Suprapubic skin (tissue), 4 donors: ENCODE measurements around the gene LRRN3. TPM values are rescaled to one million over a fixed set of nuclear protein-coding genes. Genes with fewer than 3 reads are reported as not detected.
"Not testable (repeated sequence)": the region's sequence is repeated elsewhere in the genome, so short reads cannot be mapped to it uniquely, and the experiment has no call there.

ENCODE experiments used
- DNase-seq, 2 donors: peaks; one replicate each; pipeline ENCODE4 v3.0.0-alpha.2; 2019; ENCODE audit warnings: low spot score in 2 of 2
- H3K27ac ChIP-seq: fragments of 200-600 bp; sonication (generic); one replicate; pipeline ENCODE4 v1.5.1; 2019
- H3K27me3 ChIP-seq: fragments of 200-600 bp; sonication (generic); one replicate; pipeline ENCODE4 v1.5.1; 2019
- H3K36me3 ChIP-seq: fragments of 200-600 bp; sonication (generic); one replicate; pipeline ENCODE4 v1.5.1; 2019
- H3K4me1 ChIP-seq: fragments of 200-600 bp; sonication (generic); one replicate; pipeline ENCODE4 v1.5.1; 2019
- H3K4me3 ChIP-seq: fragments of 200-600 bp; sonication (generic); one replicate; pipeline ENCODE4 v1.5.1; 2019; ENCODE audit warnings: mild to moderate bottlenecking
- H3K9me3 ChIP-seq: fragments of 200-600 bp; sonication (generic); one replicate; pipeline ENCODE4 v1.5.1; 2019
- EP300 ChIP-seq: sonication (generic); formaldehyde crosslinking; IDR thresholded peaks from one replicate; pipeline ENCODE4 v1.6.1; 2017; ENCODE audit warnings: antibody characterized with exemption
- POLR2A ChIP-seq, 2 donors: fragments of 450-650 bp; IDR thresholded peaks; one replicate each; pipeline ENCODE4 v1.6.1; 2017; ENCODE audit warnings: antibody characterized with exemption in 2 of 2, mild to moderate bottlenecking in 2 of 2, moderate library complexity in 2 of 2
- POLR2AphosphoS5 ChIP-seq, 3 donors: sonication (generic); formaldehyde crosslinking; IDR thresholded peaks; one replicate each; pipeline ENCODE4 v1.6.1; 2017; ENCODE audit warnings: antibody characterized with exemption in 3 of 3
- WGBS: methylation state at CpG from one replicate; pipeline ENCODE4 v1.1.5; 2018; 5-methylcytosine and 5-hydroxymethylcytosine counted together
- total RNA-seq, 4 donors: library from RNA; depleted of rRNA; stranded (reverse); fragments of >200 nt; gene quantifications; one replicate each; pipeline ENCODE4 v1.1.0, GENCODE V29; 2016
- TF ChIP-seq, protein P1 (sequence below), 2 donors: fragments of 200-600 bp in 1 of 2; fragments of 450-650 bp in 1 of 2; sonication (generic) in 1 of 2; IDR thresholded peaks; one replicate each; pipeline ENCODE4 v1.5.1; 2016 to 2019; ENCODE audit warnings: antibody characterized with exemption in 2 of 2, mild to moderate bottlenecking in 1 of 2, moderate library complexity in 1 of 2

Gene LRRN3
- total RNA-seq, 4 donors from 2014 or later, result 0.30 to 1.8 (median 0.51) TPM; not detected in 1

DNA sequence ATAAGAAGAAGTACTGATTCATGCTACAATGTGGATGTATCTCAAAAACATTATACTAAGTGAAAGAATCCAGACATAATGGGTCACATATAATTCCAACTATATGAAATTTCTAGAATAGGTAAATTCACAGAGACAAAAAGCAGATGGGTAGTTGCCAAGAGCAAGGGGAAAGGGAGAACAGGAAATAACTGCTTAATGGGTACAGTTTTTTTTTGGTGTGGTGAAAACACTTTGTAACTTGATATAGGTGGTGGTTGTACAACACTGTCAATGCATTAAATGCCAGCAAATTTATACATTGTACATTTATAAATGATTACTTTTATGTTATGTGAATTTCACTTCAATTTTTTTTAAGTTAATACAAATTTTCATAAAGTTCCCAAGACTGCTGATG is 19.4 kb upstream of the LRRN3 start:
- H3K9me3 ChIP-seq, result no peaks in the 10 kb centered on the region
- no peak for DNase-seq

DNA sequence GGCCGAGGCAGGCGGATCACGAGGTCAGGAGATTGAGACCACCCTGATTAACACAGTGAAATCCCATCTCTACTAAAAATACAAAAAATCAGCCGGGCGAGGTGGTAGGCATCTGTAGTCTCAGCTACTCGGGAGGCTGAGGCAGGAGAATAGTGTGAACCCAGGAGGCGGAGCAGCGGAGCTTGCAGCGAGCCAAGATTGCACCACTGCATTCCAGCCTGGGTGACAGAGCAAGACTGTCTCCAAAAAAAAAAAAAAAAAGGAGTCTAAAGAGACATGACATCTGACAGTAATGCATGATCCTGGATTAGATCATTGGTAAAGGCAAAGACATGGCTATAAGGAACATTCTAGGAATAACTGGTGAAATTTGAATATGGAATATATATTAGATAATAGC is 18.3 kb upstream of the LRRN3 start:
- H3K36me3 ChIP-seq, DNase-seq, H3K27me3 ChIP-seq, H3K27ac ChIP-seq, H3K4me3 ChIP-seq, H3K4me1 ChIP-seq, H3K9me3 ChIP-seq: not testable (repeated sequence)
- 90% methylated on average over 9 of the region's 9 CpGs for WGBS

More for the DNA sequence above, 19.4 kb upstream of the LRRN3 start:
- Histone ChIP-seq H3K27me3 (no peaks in the 10 kb centered on the region), H3K4me3 (no peak overlapping the region), H3K4me1 (peaks cover 9% of the 10 kb centered on the region), H3K36me3 (no peaks in the 10 kb centered on the region), H3K27ac (no peak overlapping the region)
- TF ChIP-seq, protein P1, sequence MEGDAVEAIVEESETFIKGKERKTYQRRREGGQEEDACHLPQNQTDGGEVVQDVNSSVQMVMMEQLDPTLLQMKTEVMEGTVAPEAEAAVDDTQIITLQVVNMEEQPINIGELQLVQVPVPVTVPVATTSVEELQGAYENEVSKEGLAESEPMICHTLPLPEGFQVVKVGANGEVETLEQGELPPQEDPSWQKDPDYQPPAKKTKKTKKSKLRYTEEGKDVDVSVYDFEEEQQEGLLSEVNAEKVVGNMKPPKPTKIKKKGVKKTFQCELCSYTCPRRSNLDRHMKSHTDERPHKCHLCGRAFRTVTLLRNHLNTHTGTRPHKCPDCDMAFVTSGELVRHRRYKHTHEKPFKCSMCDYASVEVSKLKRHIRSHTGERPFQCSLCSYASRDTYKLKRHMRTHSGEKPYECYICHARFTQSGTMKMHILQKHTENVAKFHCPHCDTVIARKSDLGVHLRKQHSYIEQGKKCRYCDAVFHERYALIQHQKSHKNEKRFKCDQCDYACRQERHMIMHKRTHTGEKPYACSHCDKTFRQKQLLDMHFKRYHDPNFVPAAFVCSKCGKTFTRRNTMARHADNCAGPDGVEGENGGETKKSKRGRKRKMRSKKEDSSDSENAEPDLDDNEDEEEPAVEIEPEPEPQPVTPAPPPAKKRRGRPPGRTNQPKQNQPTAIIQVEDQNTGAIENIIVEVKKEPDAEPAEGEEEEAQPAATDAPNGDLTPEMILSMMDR (IDR thresholded peaks at IDR 0.05), result no peak
- no peak for TF ChIP-seq POLR2A (IDR thresholded peaks at IDR 0.05)
- TF ChIP-seq EP300, result no peak
- TF ChIP-seq POLR2AphosphoS5 (IDR thresholded peaks at IDR 0.05), result no peak

DNA sequence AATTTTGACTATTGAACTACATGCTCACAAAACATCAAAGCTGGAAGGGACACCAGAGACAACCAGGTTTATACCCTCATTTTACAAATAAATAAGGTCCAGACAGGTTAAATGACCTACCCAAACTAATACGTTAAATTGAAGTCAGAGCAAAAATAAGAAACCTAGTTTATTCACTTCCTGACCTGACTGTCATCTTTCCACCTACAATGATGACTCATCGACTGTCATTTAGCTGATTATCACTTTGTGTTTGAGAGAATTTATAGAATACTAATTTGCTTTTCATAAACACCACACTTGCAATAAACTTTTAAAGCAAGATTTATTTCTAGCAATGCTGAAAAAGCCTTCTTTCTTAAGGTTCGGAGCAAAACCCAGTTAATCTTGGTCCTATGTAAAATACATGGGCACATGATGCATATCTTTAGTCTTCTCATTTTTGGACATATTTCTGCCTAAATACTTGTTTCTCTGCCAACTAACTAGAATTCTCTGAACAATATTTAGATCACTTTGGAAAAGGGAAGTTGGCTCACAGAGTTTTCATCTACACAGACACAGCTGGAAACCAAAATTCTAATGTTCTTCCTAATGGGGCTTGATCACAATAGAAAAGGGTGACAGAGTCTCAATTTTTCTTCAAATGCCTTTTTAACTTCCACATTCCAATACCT is 16.7 kb upstream of the LRRN3 start:
- DNase-seq, result no peak
- TF ChIP-seq POLR2A (IDR thresholded peaks at IDR 0.05) (no peak), POLR2AphosphoS5 (IDR thresholded peaks at IDR 0.05) (no peak), EP300 (no peak)
- TF ChIP-seq, protein P1 (IDR thresholded peaks at IDR 0.05), result no peak
- Histone ChIP-seq H3K27ac (no peak overlapping the region), H3K4me1 (peaks cover 9% of the 10 kb centered on the region), H3K36me3 (no peaks in the 10 kb centered on the region), H3K27me3 (no peaks in the 10 kb centered on the region), H3K9me3 (no peaks in the 10 kb centered on the region), H3K4me3 (no peak overlapping the region)
- WGBS, result 34% methylated on average over 3 of the region's 3 CpGs

DNA sequence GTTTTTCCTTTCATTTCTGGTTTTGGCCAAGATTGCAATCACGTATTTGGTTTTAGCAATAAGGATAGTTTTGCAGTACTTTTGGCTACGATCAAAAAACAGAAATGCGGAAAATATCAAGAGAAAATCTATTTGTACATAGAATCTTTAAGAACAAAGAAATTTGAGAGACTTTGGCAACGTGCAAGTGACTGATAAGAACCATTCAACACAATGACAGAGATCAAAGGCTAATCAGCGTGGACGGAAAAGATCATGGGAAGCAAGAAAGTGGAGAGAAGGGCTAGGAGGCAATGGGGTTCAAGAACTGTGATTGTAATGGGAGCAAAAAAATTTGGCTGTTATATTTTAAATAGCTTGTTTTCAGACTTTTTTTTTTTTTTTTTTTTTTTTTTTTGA is 16.2 kb upstream of the LRRN3 start:
- DNase-seq, result no peak
- Histone ChIP-seq H3K36me3 (no peaks in the 10 kb centered on the region), H3K9me3 (no peaks in the 10 kb centered on the region), H3K4me3 (no peak overlapping the region), H3K27ac (no peak overlapping the region), H3K27me3 (no peaks in the 10 kb centered on the region), H3K4me1 (peaks cover 9% of the 10 kb centered on the region)
- no peak for TF ChIP-seq EP300
- TF ChIP-seq, protein P1 (IDR thresholded peaks at IDR 0.05), result no peak
- no peak for TF ChIP-seq POLR2A (IDR thresholded peaks at IDR 0.05)
- TF ChIP-seq POLR2AphosphoS5 (IDR thresholded peaks at IDR 0.05), result no peak
- WGBS, result 61% methylated on average over 6 of the region's 6 CpGs

DNA sequence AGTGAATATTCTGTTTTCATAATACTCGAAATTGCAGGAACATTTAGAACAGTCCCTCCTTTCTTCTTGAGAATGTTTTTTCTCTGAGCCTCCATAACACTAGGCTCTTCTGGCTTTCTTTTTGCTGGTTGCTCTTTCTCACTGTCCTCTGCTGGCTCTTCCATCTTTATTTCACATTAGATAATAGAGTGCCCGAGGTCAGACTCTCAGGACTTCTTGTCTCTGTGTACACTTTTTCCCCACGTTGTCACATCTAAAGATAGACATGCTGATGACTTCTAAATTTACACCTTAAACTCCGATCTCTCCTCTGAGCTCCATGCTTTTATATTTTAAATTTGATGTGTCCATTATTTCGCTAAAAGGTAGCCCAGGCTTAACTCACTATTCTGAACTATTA is 15.4 kb upstream of the LRRN3 start:
- DNase-seq, result no peak
- WGBS, result 91% methylated on average over 5 of the region's 5 CpGs
- Histone ChIP-seq H3K4me3 (no peak overlapping the region), H3K4me1 (peaks cover 9% of the 10 kb centered on the region), H3K27ac (no peak overlapping the region), H3K27me3 (no peaks in the 10 kb centered on the region), H3K36me3 (no peaks in the 10 kb centered on the region), H3K9me3 (no peaks in the 10 kb centered on the region)
- TF ChIP-seq POLR2A (IDR thresholded peaks at IDR 0.05) (no peak), EP300 (no peak), POLR2AphosphoS5 (IDR thresholded peaks at IDR 0.05) (no peak)
- TF ChIP-seq, protein P1 (IDR thresholded peaks at IDR 0.05), result no peak

DNA sequence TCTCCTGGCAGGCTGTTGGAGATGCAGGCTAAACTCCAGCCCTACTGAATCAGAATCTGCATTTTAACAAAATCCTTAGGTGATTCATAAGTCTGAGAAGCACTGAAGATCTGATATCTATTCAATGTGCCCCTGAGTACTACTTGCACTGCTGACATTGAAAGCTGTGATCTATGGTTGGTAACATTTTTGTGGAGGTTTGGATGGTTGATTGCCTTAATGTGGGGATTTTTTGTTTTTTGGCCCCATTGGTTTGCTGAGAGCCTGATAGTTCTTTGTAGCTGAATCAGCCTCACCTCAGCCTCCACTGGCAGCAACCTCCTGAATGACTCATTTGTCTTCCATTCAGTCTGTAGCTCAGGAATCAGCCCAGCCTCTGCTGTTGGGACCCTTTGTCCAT is 14.7 kb upstream of the LRRN3 start:
- no peak for DNase-seq
- peaks cover 9% of the 10 kb centered on the region for H3K4me1 ChIP-seq
- H3K9me3 ChIP-seq, result no peaks in the 10 kb centered on the region
- TF ChIP-seq, protein P1 (IDR thresholded peaks at IDR 0.05), result no peak
- TF ChIP-seq POLR2A (IDR thresholded peaks at IDR 0.05) (no peak), POLR2AphosphoS5 (IDR thresholded peaks at IDR 0.05) (no peak), EP300 (no peak)
- H3K36me3 ChIP-seq, result no peaks in the 10 kb centered on the region
- no peak overlapping the region for H3K27ac ChIP-seq
- H3K27me3 ChIP-seq, result no peaks in the 10 kb centered on the region
- no peak overlapping the region for H3K4me3 ChIP-seq
